HG03039 (cell line): ENCODE measurements around the gene SLC7A7.
A peak's percentile ranks its signal among the peaks of the same experiment; 100 is the strongest.
"Not testable (repeated sequence)": the region's sequence is repeated elsewhere in the genome, so short reads cannot be mapped to it uniquely, and the experiment has no call there.

ENCODE experiments used
- ATAC-seq: cut with Tn5 transposase; IDR thresholded peaks from one replicate; pipeline ENCODE4 v1.9.1; 2021; ENCODE audit warnings: mild to moderate bottlenecking, moderate library complexity; ENCODE audit not compliant: unreplicated experiment

The SLC7A7 gene

GRCh38 chr14:22764382-22764781 is 50.9 kb downstream of the SLC7A7 start:
- no peak for ATAC-seq

GRCh38 chr14:22761734-22762133 is 53.5 kb downstream of the SLC7A7 start:
- no peak for ATAC-seq

- ATAC-seq, result not testable (repeated sequence)
Observed at GRCh38 chr14:22757972-22758650, 57.1 kb downstream of the SLC7A7 start.

GRCh38 chr14:22753586-22753985 is 61.6 kb downstream of the SLC7A7 start:
- no peak for ATAC-seq

GRCh38 chr14:22752422-22752821 is 62.8 kb downstream of the SLC7A7 start:
- no peak for ATAC-seq

GRCh38 chr14:22748631-22749068 is 66.6 kb downstream of the SLC7A7 start:
- ATAC-seq, result no peak

GRCh38 chr14:22748206-22748605 is 67.0 kb downstream of the SLC7A7 start:
- ATAC-seq, result no peak

GRCh38 chr14:22747769-22748168 is 67.5 kb downstream of the SLC7A7 start:
- ATAC-seq, result no peak

- no peak for ATAC-seq
Observed at GRCh38 chr14:22740020-22740419, 75.2 kb downstream of the SLC7A7 start.

- no peak for ATAC-seq
Observed at GRCh38 chr14:22739423-22739822, 75.8 kb downstream of the SLC7A7 start.

GRCh38 chr14:22737052-22737451 is 78.2 kb downstream of the SLC7A7 start:
- peak; percentile 59 for ATAC-seq

GRCh38 chr14:22736384-22736783 is 78.9 kb downstream of the SLC7A7 start:
- ATAC-seq, result not testable (repeated sequence)

GRCh38 chr14:22735096-22735495 is 80.1 kb downstream of the SLC7A7 start:
- no peak for ATAC-seq

- ATAC-seq, result no peak
Observed at GRCh38 chr14:22733829-22734228, 81.4 kb downstream of the SLC7A7 start.

GRCh38 chr14:22732062-22732461 is 83.2 kb downstream of the SLC7A7 start:
- ATAC-seq, result not testable (repeated sequence)

GRCh38 chr14:22726012-22726411 is 89.2 kb downstream of the SLC7A7 start:
- no peak for ATAC-seq

- not testable (repeated sequence) for ATAC-seq
Observed at GRCh38 chr14:22725374-22725773, 89.9 kb downstream of the SLC7A7 start.

GRCh38 chr14:22724847-22725246 is 90.4 kb downstream of the SLC7A7 start:
- not testable (repeated sequence) for ATAC-seq

- ATAC-seq, result no peak
Observed at GRCh38 chr14:22723815-22724214, 91.4 kb downstream of the SLC7A7 start.
